ENCODE data around the gene ALDH1B1. TPM values are rescaled to one million over a fixed set of nuclear protein-coding genes. Genes with fewer than 3 reads are reported as not detected.
A peak's percentile ranks its signal among the peaks of the same experiment; 100 is the strongest.

Gene ALDH1B1
- total RNA-seq, 1 experiment from 2014 or later: 13.3 TPM

DNA sequence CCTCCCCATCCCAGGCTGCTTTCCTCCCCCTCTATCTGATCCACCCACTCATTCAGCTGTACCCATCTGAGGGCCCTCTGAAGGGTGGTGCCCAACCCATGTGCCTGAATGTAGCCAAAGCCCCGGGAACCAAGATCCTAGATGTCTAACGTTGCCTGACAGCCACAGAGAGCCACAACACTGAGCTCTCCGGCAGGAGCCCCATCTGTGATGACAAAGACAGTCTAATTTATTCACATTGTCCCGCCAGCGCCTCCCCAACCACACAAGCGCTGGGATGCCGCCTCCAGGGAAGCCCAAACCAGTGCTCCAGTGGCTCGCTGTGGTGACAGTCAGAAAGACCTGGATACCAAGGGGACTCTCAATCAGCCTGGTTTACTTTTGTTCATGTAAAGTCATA, 23.4 kb downstream of the ALDH1B1 start:
- no TSS peak for BruUV-seq (replicated peaks)
- CTCF ChIA-PET: no interaction called here
- DNase-seq: no peak
- H3K4me3 Mint-ChIP-seq (ENCODE audit: low read depth, unreplicated experiment): no peak overlapping the region
- no peaks in the 10 kb centered on the region for H3K36me3 Mint-ChIP-seq (ENCODE audit: insufficient read depth, unreplicated experiment)
- no peaks in the 10 kb centered on the region for H3K27me3 Mint-ChIP-seq (ENCODE audit: unreplicated experiment)
- H3K9me3 Mint-ChIP-seq (ENCODE audit: low read depth, unreplicated experiment): no peaks in the 10 kb centered on the region
- intact Hi-C loops (cut with micrococcal nuclease; ENCODE audit: unreplicated experiment): no loop called here
- no peak overlapping the region for H3K27ac Mint-ChIP-seq (ENCODE audit: unreplicated experiment)
- no peaks in the 10 kb centered on the region for H3K4me1 Mint-ChIP-seq (ENCODE audit: low read depth, unreplicated experiment)
- TF ChIP-seq, protein P1, sequence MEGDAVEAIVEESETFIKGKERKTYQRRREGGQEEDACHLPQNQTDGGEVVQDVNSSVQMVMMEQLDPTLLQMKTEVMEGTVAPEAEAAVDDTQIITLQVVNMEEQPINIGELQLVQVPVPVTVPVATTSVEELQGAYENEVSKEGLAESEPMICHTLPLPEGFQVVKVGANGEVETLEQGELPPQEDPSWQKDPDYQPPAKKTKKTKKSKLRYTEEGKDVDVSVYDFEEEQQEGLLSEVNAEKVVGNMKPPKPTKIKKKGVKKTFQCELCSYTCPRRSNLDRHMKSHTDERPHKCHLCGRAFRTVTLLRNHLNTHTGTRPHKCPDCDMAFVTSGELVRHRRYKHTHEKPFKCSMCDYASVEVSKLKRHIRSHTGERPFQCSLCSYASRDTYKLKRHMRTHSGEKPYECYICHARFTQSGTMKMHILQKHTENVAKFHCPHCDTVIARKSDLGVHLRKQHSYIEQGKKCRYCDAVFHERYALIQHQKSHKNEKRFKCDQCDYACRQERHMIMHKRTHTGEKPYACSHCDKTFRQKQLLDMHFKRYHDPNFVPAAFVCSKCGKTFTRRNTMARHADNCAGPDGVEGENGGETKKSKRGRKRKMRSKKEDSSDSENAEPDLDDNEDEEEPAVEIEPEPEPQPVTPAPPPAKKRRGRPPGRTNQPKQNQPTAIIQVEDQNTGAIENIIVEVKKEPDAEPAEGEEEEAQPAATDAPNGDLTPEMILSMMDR (IDR thresholded peaks at IDR 0.05; ENCODE audit: unreplicated experiment): no peak

DNA sequence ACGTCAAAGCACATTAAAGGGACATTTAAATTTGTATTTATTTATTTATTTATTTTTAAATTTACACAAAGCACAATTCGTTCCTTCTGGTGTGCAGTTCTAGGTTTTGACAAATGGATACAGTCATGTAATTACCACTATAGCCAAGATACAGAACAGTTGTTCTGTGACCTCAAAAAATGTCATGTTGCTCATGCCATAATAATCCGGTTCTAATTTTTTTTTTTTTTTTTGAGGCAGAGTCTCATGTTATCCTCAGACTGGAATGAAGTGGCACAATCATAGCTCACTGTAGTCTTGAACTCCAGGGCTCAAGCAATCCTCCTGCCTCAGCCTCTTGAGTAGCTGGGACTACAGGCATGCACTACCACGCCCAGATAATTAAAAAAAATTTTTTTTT, 24.0 kb downstream of the ALDH1B1 start:
- no peak overlapping the region for H3K4me3 Mint-ChIP-seq (ENCODE audit: low read depth, unreplicated experiment)
- no peaks in the 10 kb centered on the region for H3K9me3 Mint-ChIP-seq (ENCODE audit: low read depth, unreplicated experiment)
- BruUV-seq (replicated peaks): no TSS peak
- no peaks in the 10 kb centered on the region for H3K27me3 Mint-ChIP-seq (ENCODE audit: unreplicated experiment)
- CTCF ChIA-PET: no interaction called here
- TF ChIP-seq, protein P1 (IDR thresholded peaks at IDR 0.05; ENCODE audit: unreplicated experiment): no peak
- no peaks in the 10 kb centered on the region for H3K36me3 Mint-ChIP-seq (ENCODE audit: insufficient read depth, unreplicated experiment)
- no peaks in the 10 kb centered on the region for H3K4me1 Mint-ChIP-seq (ENCODE audit: low read depth, unreplicated experiment)
- intact Hi-C loops (cut with micrococcal nuclease; ENCODE audit: unreplicated experiment): no loop called here
- H3K27ac Mint-ChIP-seq (ENCODE audit: unreplicated experiment): no peak overlapping the region
- DNase-seq: no peak

DNA sequence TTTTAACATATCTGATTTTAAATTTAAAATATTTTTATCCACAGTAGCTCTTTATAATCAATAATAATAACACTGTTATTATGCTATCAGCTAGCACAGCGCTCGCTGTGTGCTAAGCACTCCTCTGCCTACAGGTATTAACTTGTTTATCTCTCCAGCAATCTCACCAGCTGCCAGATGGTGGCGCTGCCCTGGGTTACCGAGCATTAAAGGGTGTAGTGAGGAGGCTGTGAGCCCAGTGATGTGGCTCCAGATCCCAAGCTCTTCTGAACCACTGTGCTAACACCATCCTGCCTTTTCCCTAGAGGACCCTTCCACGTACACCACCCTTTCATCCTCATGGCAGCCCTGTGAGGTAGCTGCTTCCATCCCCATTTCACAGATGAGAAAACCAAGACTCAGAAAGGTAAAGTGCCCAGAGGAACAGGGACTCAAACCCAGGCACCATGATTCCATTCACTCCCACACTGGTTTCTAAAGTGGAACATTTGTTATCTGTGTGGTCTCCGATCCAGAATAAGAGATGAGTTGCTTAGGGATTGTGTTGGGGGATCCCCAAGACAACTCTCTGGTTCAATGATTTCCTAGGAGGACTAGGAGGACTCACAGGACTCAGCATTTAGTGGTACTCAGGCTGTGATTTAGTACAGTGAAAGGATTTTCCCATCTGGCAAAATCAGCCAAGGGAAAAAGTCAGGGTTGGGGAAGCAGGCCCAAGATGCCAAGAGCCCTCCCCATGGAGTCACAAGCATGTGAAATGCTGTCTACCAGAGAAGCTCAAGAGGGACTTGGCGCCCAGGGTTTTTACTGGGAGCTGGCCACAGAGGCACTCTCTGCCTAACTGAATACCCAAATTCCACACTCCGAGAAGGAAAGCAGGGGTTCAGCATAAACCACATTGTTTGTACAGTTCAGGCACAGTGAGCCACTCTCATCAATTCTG, 24.8 kb downstream of the ALDH1B1 start:
- no TSS peak for BruUV-seq (replicated peaks)
- H3K4me3 Mint-ChIP-seq (ENCODE audit: low read depth, unreplicated experiment): no peak overlapping the region
- TF ChIP-seq, protein P1 (IDR thresholded peaks at IDR 0.05; ENCODE audit: unreplicated experiment): no peak
- H3K36me3 Mint-ChIP-seq (ENCODE audit: insufficient read depth, unreplicated experiment): no peaks in the 10 kb centered on the region
- intact Hi-C loops (cut with micrococcal nuclease; ENCODE audit: unreplicated experiment): no loop called here
- CTCF ChIA-PET: no interaction called here
- no peaks in the 10 kb centered on the region for H3K27me3 Mint-ChIP-seq (ENCODE audit: unreplicated experiment)
- DNase-seq: peak; percentile 24
- no peaks in the 10 kb centered on the region for H3K9me3 Mint-ChIP-seq (ENCODE audit: low read depth, unreplicated experiment)
- no peaks in the 10 kb centered on the region for H3K4me1 Mint-ChIP-seq (ENCODE audit: low read depth, unreplicated experiment)
- no peak overlapping the region for H3K27ac Mint-ChIP-seq (ENCODE audit: unreplicated experiment)

DNA sequence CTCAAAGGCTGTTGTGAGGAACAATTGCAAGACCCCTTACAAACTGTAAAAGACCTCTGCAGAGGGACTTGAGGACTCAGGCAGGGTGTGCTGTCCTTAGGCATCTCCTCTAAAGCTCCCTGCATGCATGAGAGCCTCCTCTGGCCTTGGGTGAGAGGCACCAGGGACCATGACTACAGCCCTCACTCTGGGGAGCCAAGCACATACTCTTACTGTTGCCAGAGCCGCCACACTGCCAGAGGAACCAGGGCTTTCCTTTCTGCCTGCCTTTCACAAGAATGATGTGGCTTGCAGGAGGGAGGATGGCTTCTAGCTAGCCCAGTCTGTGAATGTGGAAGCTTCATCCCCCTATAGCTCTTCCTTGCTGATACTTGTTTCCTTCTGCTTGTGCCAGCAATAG, 25.9 kb downstream of the ALDH1B1 start:
- TF ChIP-seq, protein P1 (IDR thresholded peaks at IDR 0.05; ENCODE audit: unreplicated experiment): no peak
- Mint-ChIP-seq H3K4me3 (ENCODE audit: low read depth, unreplicated experiment) (no peak overlapping the region), H3K36me3 (ENCODE audit: insufficient read depth, unreplicated experiment) (no peaks in the 10 kb centered on the region), H3K9me3 (ENCODE audit: low read depth, unreplicated experiment) (no peaks in the 10 kb centered on the region), H3K27ac (ENCODE audit: unreplicated experiment) (no peak overlapping the region), H3K27me3 (ENCODE audit: unreplicated experiment) (no peaks in the 10 kb centered on the region), H3K4me1 (ENCODE audit: low read depth, unreplicated experiment) (no peaks in the 10 kb centered on the region)
- no TSS peak for BruUV-seq (replicated peaks)
- intact Hi-C loops (cut with micrococcal nuclease; ENCODE audit: unreplicated experiment): no loop called here
- CTCF ChIA-PET: no interaction called here
- no peak for DNase-seq

Measured in Calu3 (cell line).